Activated CD4-positive, alpha-beta T cell treated with anti-CD3 and anti-CD28 coated beads, Interleukin-10, Interleukin-2, amounts not matched to agents 100 ng/mL and 50 ng/mL, durations not matched to agents 16 hours and 8 hours (primary cell): Measurements from ENCODE around the gene MUC13.
A peak's percentile ranks its signal among the peaks of the same experiment; 100 is the strongest.

Source experiments
- DNase-seq: peaks from one replicate; pipeline ENCODE4 v3.0.0-alpha.2; 2020

MUC13 gene

DNA sequence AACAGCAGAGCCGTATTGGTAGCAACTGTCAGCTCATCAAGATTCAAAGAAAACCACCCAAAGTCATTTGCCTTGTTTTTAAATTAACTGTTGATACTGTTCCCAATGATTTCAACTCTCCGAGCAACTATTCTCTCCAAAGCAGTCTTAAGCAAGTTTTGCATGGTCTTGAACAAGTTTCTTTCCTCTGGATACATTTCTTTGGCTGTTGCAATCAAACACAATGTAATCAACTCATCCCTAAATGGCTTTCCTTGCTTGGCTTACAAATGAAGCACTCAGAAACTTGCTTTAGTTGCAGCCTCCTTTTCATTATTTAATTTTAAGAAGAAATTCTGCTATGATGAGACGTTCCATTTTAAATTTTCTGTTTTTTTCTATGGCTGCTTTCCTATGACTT is 15.5 kb upstream of the MUC13 start:
- no peak for DNase-seq

DNA sequence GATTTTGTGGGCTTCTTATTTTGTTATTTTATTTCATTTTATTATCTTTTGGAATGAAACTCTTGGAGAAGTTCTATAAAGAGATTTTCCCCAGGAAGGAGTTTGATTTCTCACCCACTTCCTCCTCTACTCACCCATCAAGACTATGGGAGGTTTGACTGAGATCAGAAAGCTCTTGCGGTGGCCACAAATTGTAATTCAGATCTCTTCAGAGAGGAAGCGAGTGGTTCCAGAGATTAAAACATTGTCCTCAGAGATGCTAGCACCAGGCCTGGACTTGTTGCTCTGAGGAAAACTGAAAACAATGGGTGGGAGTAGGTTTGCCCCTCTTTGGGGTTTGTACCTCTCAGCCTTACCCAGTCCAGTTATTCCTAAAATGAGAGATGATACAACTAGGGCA is 8.1 kb upstream of the MUC13 start:
- peak; percentile 4 for DNase-seq

DNA sequence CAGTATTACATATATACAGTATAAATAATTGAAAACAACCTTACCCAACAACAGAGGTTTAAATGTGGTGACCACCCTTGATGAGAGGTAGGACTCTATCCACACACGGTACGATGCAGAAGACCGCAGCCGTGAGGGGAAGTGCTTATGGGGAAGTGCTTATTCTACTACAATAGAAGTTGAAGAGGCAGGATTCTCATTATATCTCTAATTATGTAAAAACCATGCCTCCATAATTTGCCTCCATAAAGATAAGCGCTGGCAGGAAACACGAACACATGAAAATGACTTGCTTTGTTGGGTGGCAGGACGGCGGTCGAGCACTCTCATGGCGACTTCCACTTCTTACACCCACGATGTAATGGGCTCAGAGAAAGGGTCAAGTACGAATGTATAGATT is 7.2 kb upstream of the MUC13 start:
- DNase-seq, result no peak

DNA sequence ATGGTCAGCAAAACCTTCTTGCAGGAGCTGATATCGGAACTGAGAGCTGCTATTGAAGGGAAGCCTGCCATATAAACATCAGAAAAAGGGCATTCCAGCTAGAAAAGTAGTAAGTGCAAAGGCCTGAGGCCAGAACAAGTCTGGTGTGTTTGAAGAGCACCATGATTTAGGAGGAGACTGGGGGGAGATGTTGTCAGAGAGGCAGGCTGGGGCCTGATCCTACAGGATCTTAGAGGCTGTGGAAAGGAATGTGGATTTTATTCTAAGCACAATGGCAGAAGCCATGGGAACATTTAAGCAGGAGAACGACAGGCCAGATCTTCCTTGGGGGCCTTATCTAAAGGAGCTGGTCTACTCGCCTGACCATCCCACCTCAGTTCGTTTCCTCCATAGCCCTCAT is 5.1 kb upstream of the MUC13 start:
- no peak for DNase-seq

DNA sequence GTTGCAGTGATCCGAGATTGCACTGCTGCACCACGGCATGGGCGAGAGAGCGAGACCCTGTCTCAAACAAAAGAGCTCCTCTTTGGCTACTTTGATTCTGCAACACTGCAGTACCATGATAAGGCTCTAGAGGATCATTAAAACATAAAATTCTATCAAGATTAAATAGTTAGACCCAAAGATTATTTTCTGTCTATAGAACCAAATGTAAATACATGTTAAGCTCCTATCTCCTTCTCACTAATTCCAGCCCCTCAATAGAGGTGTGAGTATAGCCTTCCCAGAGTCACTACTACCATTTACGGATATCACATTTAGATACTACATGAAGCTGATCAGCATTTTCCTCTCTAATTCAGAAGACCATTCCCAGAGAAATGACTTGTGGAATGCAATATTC is 4.3 kb upstream of the MUC13 start:
- no peak for DNase-seq

DNA sequence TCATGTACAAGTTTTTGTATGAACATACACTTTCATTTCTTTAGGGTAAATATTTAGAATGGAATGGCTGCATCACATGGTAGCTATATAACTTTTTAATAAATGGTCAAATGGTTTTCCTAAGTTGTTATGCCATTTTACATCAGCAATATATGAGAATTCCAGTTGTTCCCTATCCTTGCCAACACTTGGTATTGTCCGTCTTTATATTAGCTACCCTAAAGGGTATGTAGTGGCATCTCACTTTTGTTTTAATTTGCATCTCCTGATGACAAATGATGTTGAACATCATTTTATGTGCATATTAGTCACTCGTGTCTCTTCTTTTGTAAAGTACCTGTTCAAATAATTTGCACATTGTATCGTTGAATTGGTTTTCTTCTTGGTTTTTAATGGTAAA is 2.5 kb upstream of the MUC13 start:
- no peak for DNase-seq

DNA sequence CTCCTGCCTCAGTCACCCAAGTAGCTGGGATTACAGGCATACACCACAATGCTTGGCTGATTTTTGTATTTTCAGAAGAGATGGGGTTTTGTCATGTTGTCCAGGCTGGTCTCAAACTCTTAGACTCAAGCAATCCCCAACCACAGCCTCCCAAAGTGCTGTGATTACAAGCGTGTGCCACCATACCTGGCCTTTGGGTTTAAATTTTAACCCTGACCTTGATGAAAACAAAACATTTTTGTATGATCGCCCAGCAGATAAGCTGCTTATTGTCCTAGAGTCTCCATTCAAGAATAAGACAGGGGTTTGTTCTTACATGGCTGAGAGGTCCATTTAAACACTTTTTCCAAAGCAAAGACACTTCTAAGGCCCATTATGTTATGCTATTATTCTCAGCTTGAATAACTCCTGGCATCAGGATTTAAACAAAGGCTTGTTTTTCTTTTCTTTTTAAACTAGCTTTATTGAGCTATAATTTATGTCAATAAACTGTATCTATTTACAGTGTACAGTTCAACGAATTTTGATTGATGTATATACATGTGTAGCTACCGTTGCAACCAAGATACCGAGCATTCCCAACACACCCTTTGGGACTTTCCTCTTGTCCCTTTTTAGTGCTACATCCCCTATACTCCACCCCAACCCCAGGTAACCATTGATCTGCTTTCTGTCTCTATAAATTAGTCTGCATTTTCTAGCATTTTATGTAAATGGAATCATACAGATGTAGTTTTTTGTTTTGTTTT is 1.4 kb upstream of the MUC13 start:
- no peak for DNase-seq

DNA sequence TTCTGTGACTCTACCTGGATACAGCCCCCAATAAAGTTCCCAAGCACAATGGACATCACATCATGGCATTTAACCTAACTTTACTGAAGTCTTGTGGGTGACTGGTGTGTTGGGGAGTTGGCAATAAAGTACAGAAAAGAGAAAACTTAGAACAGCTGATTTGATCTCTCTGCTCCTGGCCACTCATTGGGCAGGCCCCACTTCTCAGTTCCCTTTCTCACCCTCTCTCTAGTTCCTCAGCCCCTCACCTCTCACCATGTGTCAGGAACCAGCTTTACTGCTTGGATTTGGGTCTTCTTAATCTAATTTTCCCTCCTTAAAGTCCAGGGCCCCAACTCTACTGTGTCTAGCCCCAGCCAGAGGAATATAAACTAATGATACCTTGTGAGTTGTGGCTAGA is 713 bp upstream of the MUC13 start:
- DNase-seq, result no peak

DNA sequence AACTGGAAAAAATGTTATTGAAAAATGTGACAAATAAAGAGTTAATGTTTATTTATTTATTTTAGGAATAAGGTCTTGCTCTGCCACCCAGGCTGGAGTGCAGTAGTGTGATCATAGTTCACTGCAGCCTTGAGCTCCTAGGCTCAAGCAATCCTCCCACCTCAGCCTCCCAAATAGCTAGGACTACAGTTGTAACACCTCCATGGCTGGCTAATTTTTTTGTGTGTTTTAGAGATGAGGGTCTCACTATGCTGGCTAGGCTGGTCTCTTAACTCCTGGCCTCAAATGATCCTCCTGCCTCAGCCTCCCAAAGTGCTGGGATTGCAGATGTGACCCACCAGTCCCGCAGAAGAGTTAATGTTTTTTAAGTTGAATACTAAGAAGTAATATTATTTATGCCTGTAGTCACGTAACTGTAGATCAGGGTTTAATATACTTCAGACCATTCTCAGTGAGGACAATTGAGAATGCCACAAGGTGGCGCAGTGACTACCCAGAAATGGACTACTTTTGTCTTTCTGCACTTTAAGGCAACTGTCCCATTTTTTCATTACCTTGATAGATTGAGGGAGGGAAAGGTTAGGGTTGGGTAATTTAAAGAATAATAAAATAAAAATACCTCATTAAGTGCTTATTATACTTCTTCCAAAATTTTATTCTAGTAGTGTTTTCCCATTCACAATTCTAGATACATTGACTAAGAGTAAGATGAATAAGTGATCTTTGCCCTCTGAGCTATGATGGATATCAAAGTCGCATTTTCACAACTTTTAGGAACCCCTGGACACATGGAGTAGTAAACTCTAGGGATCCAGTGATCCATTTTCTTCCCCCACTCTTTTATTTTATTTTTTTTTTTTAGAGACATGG is 6.0 kb downstream of the MUC13 start:
- peak; percentile 59 for DNase-seq

DNA sequence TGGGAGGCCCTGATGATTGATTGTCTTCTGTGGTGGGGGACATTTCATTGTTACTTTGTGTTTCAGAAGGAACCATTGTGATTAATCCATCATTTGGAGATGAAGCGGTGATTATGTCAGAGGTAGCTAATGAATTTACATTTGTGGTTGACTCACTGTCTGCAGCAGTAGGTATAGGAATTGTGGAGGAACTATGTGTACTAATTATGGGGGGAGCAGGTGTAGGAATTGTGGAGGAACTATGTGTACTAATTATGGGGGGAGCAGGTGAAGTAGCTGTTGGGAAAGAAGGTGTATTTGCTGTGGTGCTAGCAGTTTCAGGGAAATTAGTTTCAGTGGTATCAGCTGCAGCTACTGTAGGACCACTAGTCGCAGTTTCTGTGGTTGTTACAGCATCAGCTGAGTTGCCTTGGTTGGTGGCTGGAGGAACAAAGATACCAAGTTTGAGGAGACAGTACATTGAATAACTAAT is 6.9 kb downstream of the MUC13 start:
- DNase-seq, result no peak

DNA sequence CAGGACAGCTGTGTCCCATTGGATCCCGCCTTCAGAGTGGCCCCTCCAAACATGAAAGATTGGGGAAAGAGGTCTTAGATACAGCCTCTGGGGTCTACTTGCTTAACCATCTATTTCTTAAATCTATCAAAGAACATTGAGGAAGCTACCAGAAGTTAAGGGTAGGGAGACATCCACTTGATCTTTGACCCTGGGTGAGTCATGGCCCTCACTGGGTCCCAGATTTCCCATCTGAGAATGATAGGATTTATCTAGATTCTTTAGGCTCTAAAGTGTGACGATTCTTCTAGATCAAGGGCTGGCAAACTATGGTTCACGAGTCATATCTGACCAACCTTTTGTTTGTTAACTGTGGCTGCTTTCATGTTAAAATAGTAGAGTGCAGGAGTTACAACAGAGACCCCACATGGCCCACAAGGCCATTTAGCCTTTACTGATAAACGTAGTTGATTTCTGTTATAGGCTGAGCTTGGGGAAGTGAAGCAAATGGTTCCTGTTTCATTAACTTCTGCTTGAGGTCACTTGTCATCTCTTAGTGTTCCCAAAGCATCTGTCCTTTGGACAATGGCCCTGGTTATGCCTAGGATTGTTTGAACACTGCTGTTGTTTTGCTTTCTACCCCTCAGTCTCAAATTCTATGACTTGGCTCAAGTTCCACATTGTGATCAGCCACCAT is 8.0 kb downstream of the MUC13 start:
- no peak for DNase-seq

DNA sequence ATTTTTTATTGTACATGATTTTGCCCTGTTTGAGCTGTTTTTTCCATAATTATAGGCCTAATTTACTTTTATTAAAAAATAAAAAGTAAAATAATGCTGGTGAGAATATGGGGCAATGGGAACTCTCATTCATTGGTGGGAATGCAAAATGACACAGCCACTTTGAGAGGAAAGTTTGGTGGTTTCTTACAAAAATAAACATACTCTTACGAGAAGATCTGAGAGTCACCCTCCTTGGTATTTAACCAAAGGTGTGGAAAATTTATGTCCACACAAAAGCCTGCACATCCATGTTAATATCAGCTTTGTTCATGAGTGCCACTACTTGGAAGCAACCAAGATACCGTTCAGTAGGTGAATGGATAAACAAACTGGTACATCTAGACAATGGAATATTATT is 9.8 kb downstream of the MUC13 start:
- no peak for DNase-seq

DNA sequence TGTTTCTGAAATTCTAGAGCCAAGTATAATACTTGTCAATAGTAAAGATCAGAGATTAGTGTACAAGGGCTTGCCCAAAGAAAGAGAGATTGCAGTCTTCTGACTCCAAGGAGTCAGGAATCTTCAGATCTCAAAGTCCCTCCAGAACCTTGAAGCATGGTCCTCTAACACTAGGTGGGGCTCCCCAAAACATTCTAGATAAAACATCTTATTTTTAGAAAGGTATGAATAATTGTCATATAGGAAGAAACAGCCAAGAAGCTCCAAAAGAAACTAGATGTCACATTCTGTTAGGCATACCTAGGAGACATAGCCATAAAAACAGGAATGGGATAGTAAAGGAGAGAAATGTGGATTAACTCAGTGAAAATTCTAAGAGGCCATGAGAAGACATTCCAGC is 10.7 kb downstream of the MUC13 start:
- DNase-seq, result no peak

DNA sequence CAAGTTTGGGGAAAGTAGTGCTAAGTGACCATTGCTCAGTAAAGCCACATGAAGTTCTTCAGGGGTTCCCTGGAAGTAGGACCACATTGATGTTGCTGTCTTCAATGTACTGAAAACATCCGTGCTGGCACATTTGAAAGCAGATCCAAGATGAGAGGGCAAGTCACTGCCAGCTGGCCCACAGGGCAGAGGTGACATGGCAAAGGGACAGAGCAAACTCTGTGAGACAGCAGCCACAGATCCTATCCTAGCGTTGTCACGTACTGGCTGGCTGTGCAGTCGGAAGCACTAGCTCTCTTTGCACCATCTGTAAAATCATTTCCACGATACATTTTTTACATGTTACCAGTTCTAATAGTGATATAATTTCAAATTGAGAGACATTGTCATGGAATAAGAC is 13.8 kb downstream of the MUC13 start:
- no peak for DNase-seq

DNA sequence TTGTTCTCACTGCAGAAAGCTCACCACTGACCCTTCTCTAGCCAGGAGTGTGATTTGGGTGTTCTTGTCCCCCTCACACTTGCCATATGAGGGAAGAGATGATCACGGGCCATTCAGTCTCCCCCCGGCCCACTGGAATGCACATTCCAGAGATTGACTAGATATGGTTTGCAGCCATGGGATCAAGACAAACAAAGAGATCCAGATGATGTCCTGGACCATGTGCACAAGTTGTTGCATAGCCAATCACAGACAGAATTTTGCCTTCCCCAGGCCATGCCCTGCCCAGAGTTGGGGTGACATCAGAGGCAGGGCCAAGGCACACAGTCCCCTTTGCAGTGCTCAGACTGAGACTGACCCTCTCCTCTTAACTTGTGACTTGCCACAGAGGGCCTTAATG is 14.8 kb downstream of the MUC13 start:
- no peak for DNase-seq

DNA sequence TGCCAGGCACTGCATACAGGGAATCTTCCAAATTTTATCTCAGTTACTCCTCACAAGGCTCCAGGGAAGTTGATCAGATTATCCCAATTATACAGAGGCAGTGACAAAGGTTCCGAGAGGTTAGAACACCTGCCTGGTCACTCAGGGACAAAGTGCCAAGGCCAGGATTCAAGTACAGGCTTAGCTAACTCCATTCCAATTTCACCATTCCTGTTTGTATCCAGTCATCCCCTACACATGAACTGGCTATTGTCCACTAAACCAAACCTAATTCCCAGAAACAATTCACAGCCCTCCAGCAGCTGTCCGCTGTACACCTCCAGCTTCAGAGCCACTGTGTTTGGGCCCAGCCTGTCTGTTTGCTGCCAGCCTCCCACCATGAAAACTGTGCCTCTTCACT is 16.0 kb downstream of the MUC13 start:
- no peak for DNase-seq

DNA sequence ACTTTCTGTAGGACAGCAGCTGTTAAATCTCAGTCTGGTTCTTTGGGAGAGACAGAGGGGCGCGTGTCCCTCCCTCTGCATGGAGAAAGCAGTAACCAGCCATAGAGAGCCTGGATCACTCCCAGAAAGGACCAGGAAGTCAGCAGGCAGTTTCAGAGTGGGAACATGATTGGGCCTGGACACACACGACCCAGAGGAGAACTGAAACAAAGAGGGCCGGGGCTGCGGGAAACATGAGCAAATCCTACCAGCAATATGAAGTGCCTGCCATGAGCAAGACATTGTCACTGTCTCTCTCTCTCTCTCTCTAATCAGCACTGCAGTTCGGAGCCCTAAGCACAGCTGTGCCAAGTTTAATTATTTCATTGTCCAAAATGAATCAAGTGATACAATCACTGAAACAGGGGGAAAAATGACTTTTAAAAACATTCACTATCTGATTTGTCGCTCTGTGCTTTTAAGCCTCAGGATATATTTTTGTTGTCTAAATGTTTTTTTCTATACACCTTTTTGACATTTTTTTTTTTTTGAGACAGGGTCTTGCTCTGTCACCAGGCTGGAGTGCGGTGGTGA is 17.6 kb downstream of the MUC13 start:
- DNase-seq, result no peak

DNA sequence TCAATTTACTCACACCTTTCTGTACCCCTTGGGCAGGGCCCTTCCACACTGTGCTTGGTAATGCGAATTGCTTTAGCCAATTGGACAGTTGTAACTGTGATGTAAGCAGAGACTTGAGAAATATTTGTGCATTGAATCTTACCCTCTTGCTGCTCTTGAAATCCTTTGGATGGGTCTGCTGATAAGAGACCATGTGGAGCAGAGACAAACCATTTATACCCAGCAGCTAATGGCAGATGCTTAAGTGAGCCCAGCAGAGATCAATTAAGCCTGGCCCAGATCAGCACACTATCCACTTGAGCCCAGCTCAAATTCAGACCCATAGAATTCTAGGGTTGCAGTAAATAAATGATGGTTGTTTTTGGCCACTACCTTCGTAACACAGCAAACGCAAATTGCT is 19.3 kb downstream of the MUC13 start:
- DNase-seq, result no peak

DNA sequence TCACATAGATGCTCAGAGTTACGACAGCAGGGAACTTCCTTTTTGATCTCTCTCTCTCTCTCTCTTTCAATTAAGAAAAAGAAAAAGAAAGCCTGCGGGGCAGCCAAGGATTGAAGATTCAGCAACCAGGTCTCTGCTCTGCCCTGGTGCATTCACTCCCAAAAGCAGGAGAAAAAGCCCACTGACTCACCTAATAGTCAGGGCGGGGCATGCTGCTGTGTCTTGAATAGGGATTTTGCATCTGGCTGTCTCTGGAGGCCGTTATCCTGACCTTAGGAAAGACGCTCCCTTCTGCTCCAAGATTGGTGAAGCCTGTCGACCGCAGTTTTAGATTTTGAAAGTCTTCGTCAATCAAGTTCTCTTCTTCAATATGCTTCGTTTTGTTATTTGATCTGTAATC is 26.6 kb downstream of the MUC13 start:
- no peak for DNase-seq

DNA sequence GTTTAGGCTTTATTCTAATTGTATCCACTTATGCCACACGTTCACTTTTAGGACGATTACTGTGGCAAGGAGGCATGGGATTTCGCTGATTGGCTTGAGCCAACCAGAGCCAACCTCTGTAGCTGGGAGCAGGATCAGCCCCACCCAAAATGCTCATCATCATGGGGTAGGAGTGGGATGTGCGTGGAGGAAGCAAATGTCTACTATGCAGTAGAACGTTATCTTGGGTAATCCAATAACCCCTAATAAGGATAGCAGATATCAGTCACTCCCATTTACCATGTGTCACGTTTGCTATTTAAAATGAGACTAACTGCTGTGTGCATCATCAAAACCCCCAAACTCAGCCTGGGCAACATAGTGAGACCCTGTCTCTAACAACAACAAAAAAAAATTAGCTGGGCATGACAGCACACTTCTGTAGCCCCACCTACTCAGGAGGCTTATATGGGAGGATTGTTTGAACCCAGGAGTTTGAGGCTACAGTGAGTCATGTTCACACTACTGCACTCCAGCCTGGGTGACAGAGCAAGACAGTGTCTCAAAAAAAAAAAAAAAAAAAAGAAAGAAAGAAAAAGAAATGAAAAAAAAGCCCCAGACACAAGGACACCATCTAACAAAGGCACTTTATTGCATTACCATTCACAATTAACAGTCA is 29.6 kb downstream of the MUC13 start:
- DNase-seq, result no peak

DNA sequence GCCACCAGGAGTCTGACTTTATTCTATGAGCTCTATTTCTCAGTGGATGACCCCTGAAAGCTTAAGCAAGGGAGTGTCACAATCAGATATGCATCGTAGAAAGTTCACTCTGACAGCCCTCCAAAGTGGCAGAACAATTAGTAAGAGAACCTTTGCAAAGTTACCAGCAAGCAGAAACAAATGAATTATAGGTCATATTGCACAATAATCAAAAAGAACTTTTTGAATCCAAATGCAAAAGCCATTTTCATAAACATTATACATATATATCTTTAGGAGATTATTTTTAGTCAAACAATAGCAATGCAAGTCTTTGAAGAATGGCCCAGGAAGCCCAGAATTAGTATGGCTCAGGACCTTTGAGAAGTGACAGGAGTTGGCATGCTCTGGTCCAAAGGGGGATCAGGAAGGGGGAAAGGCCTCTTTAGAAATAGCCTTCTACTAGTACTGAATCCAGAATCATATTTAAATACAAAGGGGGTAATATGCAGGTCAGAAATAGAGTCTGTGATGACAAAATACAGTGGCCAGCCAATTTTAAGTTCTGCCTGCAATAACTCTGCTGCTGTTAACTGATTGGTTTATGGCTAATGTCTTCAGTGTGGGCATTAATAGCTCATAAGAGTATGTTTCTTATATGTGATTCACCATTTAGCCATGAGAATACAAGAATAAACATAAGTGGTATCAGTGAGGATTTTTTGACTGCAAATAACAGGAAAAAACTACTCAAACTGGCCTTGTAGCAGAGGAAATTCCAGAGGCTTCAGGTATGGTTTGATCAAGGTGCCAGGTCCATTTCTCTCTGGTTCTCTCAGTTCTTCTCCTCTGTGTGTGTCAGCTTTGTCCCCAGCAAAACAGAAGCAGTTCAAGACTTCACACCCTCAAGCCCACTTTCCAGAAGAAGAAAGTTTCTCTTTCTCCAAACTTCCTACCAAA is 30.4 kb downstream of the MUC13 start:
- no peak for DNase-seq
